Right lobe of liver (tissue), 4 donors: ENCODE results near the gene PRDX6.

Experiments used
- CTCF ChIP-seq, 4 donors: fragments of 200-600 bp in 3 of 4; fragments of 450-650 bp in 1 of 4; IDR thresholded peaks; one replicate each; pipeline versions ENCODE4 v1.5.1 to v1.8.0; 2016 to 2022; ENCODE audit warnings: antibody characterized with exemption in 4 of 4, mild to moderate bottlenecking in 2 of 4
- POLR2A ChIP-seq: fragments of 450-650 bp; IDR thresholded peaks from one replicate; pipeline ENCODE4 v1.6.1; 2017; ENCODE audit warnings: antibody characterized with exemption, mild to moderate bottlenecking
- donor health status: DM: no; HTN: no; CAD: no.
- donor health status: DM: no; HTN: no; CAD: no.
- donor health status: DM: no; HTN: yes; CAD: no.

GRCh38 chr1:173506437-173506836, 29.3 kb downstream of the PRDX6 start:
- TF ChIP-seq CTCF (IDR thresholded peaks at IDR 0.05): peak; percentile 56 to 85 (median 75)
- no peak for TF ChIP-seq POLR2A
